Psoas muscle (tissue), 8 donors: ENCODE measurements around the gene UGT3A2. TPM values are rescaled to one million over a fixed set of nuclear protein-coding genes. Genes with fewer than 3 reads are reported as not detected.
"Not testable (repeated sequence)": the region's sequence is repeated elsewhere in the genome, so short reads cannot be mapped to it uniquely, and the experiment has no call there.

Experiments used
- ATAC-seq, 4 donors: fragments of 200-7000 bp; cut with Tn5 transposase; one replicate each; pipeline ENCODE4 v1.9.1; 2020; ENCODE audit warnings: moderate library complexity in 3 of 4, mild to moderate bottlenecking in 2 of 4
- DNase-seq, 2 donors: peaks; one replicate each; pipeline ENCODE4 v3.0.0-alpha.2; 2020
- H3K27ac ChIP-seq: fragments of 200-600 bp; one replicate; pipeline ENCODE4 v1.8.0; 2022
- H3K27me3 ChIP-seq, 3 donors: fragments of 200-600 bp in 1 of 3; one replicate each; pipeline versions ENCODE4 v1.6.1 to v1.8.0; 2013 to 2022; ENCODE audit warnings: low read length in 2 of 3, mild to moderate bottlenecking in 2 of 3, moderate library complexity in 1 of 3; ENCODE audit not compliant: insufficient read depth in 3 of 3
- H3K36me3 ChIP-seq, 2 donors: fragments of 200-600 bp in 1 of 2; one replicate each; pipeline versions ENCODE4 v1.6.1 to v1.8.0; 2013 to 2022; ENCODE audit warnings: low read depth in 1 of 2, mild to moderate bottlenecking in 1 of 2, moderate library complexity in 1 of 2; ENCODE audit not compliant: insufficient read depth in 1 of 2
- H3K4me1 ChIP-seq: fragments of 200-600 bp; one replicate; pipeline ENCODE4 v1.8.0; 2022
- H3K4me3 ChIP-seq: fragments of 200-600 bp; one replicate; pipeline ENCODE4 v1.8.0; 2022; ENCODE audit warnings: mild to moderate bottlenecking
- H3K9me3 ChIP-seq: fragments of 200-600 bp; one replicate; pipeline ENCODE4 v1.8.0; 2022
- WGBS, 3 donors: extraction: QIAGEN DNeasy Blood & Tissue Kit; methylation state at CpG; one replicate each; pipeline versions ENCODE4 v1.1.6 to v1.1.7; 2013; 5-methylcytosine and 5-hydroxymethylcytosine counted together
- intact Hi-C, 2 donors: fragments of 100-400 bp; cut with DNase I; formaldehyde crosslinking; loops; one replicate each; pipeline versions ENCODE4 v1.11.0 to v1.14.2; 2022
- polyA plus RNA-seq, 3 donors: library from polyadenylated mRNA; stranded (reverse); fragments of 200-250 nt; gene quantifications; one replicate each; pipeline ENCODE4 v1.2.3, GENCODE V29; 2013
- total RNA-seq, 4 donors: library from RNA; stranded (reverse); fragmentation: NEBNext Ultra II Directional in 2 of 4; extraction: Animal tissue kit (Norgen Biotek cat#: 25700) in 2 of 4; gene quantifications; one replicate each; pipeline versions ENCODE4 v1.2.1 to v1.2.4, GENCODE V29; 2021 to 2023
- TF ChIP-seq, protein P1 (sequence below): fragments of 200-600 bp; IDR thresholded peaks from one replicate; pipeline ENCODE4 v1.8.0; 2022; ENCODE audit warnings: antibody characterized with exemption
- donor health status: healthy with polysubstance abuse.
- donor health status: DM: no; HTN: no; CAD: no; lungs with moderate emphysema.
- donor health status: Bipolar disorder and iron deficiency.
- donor health status: healthy.
- donor health status: DM: yes; HTN: yes; CAD: no.
- donor health status: DM: no; HTN: no; CAD: no.
- donor health status: DM: no; HTN: no; CAD: no.
- donor health status: DM: yes; HTN: yes; CAD: no.

The UGT3A2 gene
- total and polyA plus RNA-seq, 7 donors = not detected

DNA sequence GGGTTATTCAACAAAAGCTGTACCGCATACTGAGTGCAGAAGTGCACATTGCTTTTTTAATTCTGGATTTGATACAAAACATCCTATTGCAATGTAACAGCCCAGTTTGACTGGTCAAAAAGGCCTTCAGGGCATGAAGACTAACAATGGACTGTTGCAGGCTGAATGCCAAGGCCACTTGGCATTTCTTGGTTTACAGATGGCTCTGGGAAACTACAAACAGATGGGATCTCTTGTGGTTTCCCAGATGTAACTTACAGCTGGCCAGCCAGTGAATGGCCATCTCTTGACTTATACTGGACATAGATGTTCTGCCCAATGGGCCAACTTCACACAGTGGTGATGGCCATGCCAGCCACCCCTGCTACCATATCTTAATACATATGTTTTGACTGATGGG, 36.8 kb downstream of the UGT3A2 start:
- WGBS, 3 donors = 71 to 81% (median 78%) methylated on average over 1 of the region's 1 CpG
- H3K36me3 ChIP-seq = no peaks in the 10 kb centered on the region
- ATAC-seq (no peak), DNase-seq (no peak)
- no peak overlapping the region for H3K4me3 ChIP-seq
- intact Hi-C loops = no loop called here
- TF ChIP-seq, protein P1, sequence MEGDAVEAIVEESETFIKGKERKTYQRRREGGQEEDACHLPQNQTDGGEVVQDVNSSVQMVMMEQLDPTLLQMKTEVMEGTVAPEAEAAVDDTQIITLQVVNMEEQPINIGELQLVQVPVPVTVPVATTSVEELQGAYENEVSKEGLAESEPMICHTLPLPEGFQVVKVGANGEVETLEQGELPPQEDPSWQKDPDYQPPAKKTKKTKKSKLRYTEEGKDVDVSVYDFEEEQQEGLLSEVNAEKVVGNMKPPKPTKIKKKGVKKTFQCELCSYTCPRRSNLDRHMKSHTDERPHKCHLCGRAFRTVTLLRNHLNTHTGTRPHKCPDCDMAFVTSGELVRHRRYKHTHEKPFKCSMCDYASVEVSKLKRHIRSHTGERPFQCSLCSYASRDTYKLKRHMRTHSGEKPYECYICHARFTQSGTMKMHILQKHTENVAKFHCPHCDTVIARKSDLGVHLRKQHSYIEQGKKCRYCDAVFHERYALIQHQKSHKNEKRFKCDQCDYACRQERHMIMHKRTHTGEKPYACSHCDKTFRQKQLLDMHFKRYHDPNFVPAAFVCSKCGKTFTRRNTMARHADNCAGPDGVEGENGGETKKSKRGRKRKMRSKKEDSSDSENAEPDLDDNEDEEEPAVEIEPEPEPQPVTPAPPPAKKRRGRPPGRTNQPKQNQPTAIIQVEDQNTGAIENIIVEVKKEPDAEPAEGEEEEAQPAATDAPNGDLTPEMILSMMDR = no peak
- no peaks in the 10 kb centered on the region for H3K4me1 ChIP-seq
- H3K9me3 ChIP-seq = no peaks in the 10 kb centered on the region
- no peak overlapping the region for H3K27ac ChIP-seq
- no peaks in the 10 kb centered on the region for H3K27me3 ChIP-seq

DNA sequence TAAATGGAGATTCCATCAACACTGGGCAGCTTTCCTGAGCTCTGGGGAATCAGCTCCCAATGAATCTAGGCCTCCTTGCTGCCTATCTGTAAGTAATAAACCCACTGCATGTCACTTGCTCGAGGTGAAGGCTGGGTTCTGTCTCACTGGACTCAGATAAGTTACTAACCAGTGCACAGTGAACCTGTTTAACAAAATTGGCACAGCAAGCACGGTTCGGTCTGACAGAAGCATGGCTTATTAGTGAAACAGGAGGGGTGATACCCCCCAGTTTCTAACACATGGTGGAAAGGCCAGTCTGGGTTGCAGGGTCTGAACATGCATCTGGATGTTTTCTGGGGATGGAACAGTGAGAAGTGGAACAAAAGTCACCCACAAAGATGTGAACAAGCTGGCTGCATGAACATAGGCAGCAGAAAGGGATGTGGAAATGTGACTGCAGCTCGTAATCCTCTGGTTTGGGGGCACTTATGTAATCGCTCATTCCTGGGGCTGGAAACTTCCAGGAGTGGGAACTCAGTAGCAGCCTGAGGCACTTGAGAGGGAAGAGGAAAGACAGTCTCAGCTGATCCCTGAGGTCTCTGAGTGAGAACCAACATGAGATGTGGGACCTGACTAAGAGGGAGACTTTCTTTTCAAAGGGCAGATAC, 37.7 kb downstream of the UGT3A2 start:
- H3K4me1 ChIP-seq = no peaks in the 10 kb centered on the region

DNA sequence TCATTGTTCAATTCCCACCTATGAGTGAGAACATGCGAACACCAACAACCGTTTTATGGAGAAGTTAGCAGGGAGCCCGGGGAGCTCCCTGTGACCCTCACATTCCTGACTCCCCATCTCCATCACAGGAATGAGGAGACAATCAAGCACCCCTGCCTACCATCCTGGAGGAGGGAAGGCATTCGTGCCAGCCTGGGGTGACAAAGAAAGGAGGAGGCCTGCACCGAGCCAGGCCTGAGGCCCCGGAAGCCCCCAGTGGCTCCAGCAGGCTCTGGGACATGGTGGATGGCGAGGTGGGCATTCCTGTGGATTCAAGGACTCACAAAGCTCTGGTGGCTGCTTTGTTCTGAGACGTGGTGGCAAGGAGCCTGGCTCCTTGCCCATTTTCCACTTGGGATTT, 39.0 kb downstream of the UGT3A2 start:
- Histone ChIP-seq H3K27ac (no peak overlapping the region), H3K9me3 (no peaks in the 10 kb centered on the region), H3K4me3 (no peak overlapping the region), H3K36me3 (no peaks in the 10 kb centered on the region), H3K27me3 (no peaks in the 10 kb centered on the region), H3K4me1 (no peaks in the 10 kb centered on the region)
- 85 to 87% (median 86%) methylated on average over 8 of the region's 8 CpGs for WGBS, 3 donors
- intact Hi-C loops = no loop called here
- ATAC-seq (no peak), DNase-seq (no peak)
- TF ChIP-seq, protein P1 = no peak

More for the DNA sequence above, 37.7 kb downstream of the UGT3A2 start:
- Histone ChIP-seq H3K4me3 (no peak overlapping the region), H3K27me3 (no peaks in the 10 kb centered on the region), H3K27ac (no peak overlapping the region), H3K36me3 (no peaks in the 10 kb centered on the region), H3K9me3 (no peaks in the 10 kb centered on the region)
- WGBS, 3 donors = 66 to 68% (median 68%) methylated on average over 5 of the region's 5 CpGs
- no peak for DNase-seq
- intact Hi-C loops = no loop called here
- TF ChIP-seq, protein P1 = no peak
- no peak for ATAC-seq

DNA sequence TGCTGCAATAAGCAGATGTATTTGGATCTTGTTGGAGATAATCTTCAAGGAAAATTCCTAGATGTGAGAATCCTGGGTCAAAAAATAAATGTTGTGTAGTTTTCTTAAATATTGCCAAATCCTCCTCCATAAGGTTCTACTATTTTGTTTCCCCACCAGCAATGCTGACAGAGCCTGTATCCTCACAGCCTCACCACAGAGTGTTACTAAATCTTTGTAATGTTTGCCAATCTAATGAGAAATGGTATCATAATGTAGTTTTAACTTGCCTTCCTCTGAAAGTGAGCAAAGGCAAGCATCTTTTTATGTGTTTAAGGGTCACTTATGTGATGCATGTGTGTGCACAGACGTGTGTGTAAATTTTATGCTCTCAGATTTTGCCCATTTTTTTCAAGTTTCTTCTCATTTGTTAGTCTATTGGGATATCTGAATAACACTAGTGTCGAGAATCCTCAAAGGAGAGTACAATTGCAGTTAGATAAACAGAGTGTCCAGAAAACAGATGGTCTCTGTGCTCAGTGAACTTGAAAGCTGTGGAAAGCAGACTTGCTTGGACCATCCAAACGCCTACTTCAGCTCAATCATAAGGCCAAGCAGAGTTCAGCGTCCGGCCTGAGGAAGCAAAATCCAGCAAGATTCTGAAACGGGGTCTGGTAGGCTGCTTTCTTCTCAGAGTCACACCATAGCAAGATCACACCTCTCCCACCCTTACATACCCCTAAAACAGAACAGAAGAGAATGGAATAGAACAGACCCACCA, 39.8 kb downstream of the UGT3A2 start:
- TF ChIP-seq, protein P1 = no peak
- WGBS, 3 donors = 66 to 74% (median 69%) methylated on average over 6 of the region's 6 CpGs
- intact Hi-C loops = no loop called here

DNA sequence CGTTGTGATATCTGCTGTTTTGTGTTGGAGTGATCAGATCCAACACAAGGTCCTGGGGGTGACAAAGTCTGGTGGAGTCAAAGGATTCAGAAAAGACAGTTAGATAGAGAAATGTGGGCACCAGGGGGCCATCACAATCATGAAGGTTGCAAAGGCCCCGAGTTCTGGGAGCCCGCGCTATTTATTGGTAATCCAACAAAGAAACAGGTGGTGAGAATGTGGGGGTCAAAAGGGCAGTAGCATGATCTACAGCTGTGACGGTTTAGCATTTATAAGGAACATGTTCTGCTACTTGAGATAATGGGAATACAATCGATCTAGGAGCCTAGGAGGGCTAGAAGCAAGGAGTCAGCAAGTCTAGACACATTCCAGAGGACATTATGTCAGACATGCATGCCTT, 44.4 kb downstream of the UGT3A2 start:
- intact Hi-C loops, DNase-seq: not testable (repeated sequence)
- WGBS, 3 donors = 49 to 59% (median 49%) methylated on average over 6 of the region's 6 CpGs

More for the DNA sequence above, 39.8 kb downstream of the UGT3A2 start:
- ATAC-seq (no peak), DNase-seq (no peak)
- Histone ChIP-seq H3K27ac (no peak overlapping the region), H3K36me3 (no peaks in the 10 kb centered on the region), H3K9me3 (no peaks in the 10 kb centered on the region), H3K4me1 (no peaks in the 10 kb centered on the region), H3K27me3 (no peaks in the 10 kb centered on the region), H3K4me3 (no peak overlapping the region)

DNA sequence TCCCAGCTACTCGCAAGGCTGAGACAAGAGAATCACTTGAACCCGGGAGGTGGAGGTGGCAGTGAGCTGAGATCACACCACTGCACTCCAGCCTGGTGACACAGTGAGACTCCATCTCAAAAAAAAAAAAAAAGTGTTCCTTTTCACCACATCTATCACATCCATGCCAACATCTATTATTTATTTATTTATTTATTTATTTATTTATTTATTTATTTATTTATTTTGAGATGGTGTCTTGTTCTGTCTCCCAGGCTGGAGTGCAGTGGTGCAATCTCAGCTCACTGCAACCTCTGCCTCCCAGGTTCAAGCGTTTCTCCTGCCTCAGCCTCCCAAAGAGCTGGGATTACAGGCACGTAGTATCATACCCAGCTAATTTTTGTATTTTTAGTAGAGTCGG, 47.1 kb downstream of the UGT3A2 start:
- H3K4me3 ChIP-seq, H3K36me3 ChIP-seq, H3K4me1 ChIP-seq, H3K27me3 ChIP-seq, ATAC-seq, intact Hi-C loops, H3K27ac ChIP-seq, H3K9me3 ChIP-seq, DNase-seq: not testable (repeated sequence)
- 93 to 95% (median 95%) methylated on average over 5 of the region's 5 CpGs for WGBS, 3 donors

More for the DNA sequence above, 44.4 kb downstream of the UGT3A2 start:
- not testable (repeated sequence) for H3K4me3 ChIP-seq, H3K27ac ChIP-seq, H3K27me3 ChIP-seq, H3K36me3 ChIP-seq, H3K4me1 ChIP-seq, ATAC-seq, H3K9me3 ChIP-seq
